ENCODE data around the gene CALML5. TPM values are rescaled to one million over a fixed set of nuclear protein-coding genes. Genes with fewer than 3 reads are reported as not detected.

Gene CALML5
- total RNA-seq, 1 experiment from 2014 or later = not detected

- Histone ChIP-seq H3K4me1 (ENCODE audit: insufficient read depth, low read length) (no peaks in the 10 kb centered on the region), H4K20me1 (ENCODE audit: low read length) (peaks cover 9% of the 10 kb centered on the region; the same call in 1 of the 2 replicates), H3K4me2 (ENCODE audit: low read length) (no peak overlapping the region), H3K27ac (ENCODE audit: low read length) (no peak overlapping the region), H3K27me3 (ENCODE audit: low read length) (no peaks in the 10 kb centered on the region), H3K9me3 (ENCODE audit: low read length) (no peaks in the 10 kb centered on the region), H2AFZ (ENCODE audit: low read length) (no peak overlapping the region), H3K9me2 (replicated peaks; ENCODE audit: low read length) (no peaks in the 10 kb centered on the region), H3K4me3 (ENCODE audit: low read length) (no peak overlapping the region), H3K9ac (ENCODE audit: low read length) (no peak overlapping the region), H3F3A (ENCODE audit: low read length, unreplicated experiment) (peaks cover 5% of the 10 kb centered on the region), H3K79me2 (ENCODE audit: low read length) (peaks cover 37% of the 10 kb centered on the region), H3K36me3 (ENCODE audit: low read depth, low read length) (peaks cover 73% of the 10 kb centered on the region)
- DNase-seq (no peak), ATAC-seq (no peak)
- no TSS peak for BruUV-seq (replicated peaks)
- intact Hi-C loops (cut with micrococcal nuclease) = no loop called here
- TF ChIP-seq EZH2 (IDR thresholded peaks at IDR 0.05; ENCODE audit: low read length, unreplicated experiment) (no peak), CTCF (conservative IDR thresholded peaks at IDR 0.05; ENCODE audit: low read depth, low read length) (no peak), EZH2phosphoT487 (IDR thresholded peaks at IDR 0.05; ENCODE audit: borderline replicate concordance, low read length) (no peak)
- ChIA-PET CTCF (interaction anchor here (0.6 kb wide), 1 partner anchor 129 kb away, joined by 3 read pairs; no protein-coding TSS in a partner anchor), POLR2A (ENCODE audit: unreplicated experiment) (interaction anchor here (0.8 kb wide), 1 partner anchor 10 kb away, joined by 3 read pairs; no protein-coding TSS in a partner anchor)
These were observed 42.8 kb downstream of the CALML5 start for GRCh38 chr10:5456563-5456962.

- TF ChIP-seq EZH2phosphoT487 (IDR thresholded peaks at IDR 0.05; ENCODE audit: borderline replicate concordance, low read length) = no peak
- TF ChIP-seq EZH2 (IDR thresholded peaks at IDR 0.05; ENCODE audit: low read length, unreplicated experiment) = no peak
- TF ChIP-seq CTCF (conservative IDR thresholded peaks at IDR 0.05; ENCODE audit: low read depth, low read length) = no peak
- ATAC-seq (no peak), DNase-seq (no peak)
- H4K20me1 ChIP-seq (ENCODE audit: low read length) = peaks cover 26% of the 10 kb centered on the region
- no peaks in the 10 kb centered on the region for H3F3A ChIP-seq (ENCODE audit: low read length, unreplicated experiment)
- no peak overlapping the region for H3K27ac ChIP-seq (ENCODE audit: low read length)
- H3K9me2 ChIP-seq (replicated peaks; ENCODE audit: low read length) = no peaks in the 10 kb centered on the region
- H2AFZ ChIP-seq (ENCODE audit: low read length) = no peak overlapping the region
- H3K27me3 ChIP-seq (ENCODE audit: low read length) = no peaks in the 10 kb centered on the region
- H3K4me1 ChIP-seq (ENCODE audit: insufficient read depth, low read length) = no peaks in the 10 kb centered on the region
- peaks cover 75% of the 10 kb centered on the region for H3K36me3 ChIP-seq (ENCODE audit: low read depth, low read length)
- peaks cover 64% of the 10 kb centered on the region for H3K79me2 ChIP-seq (ENCODE audit: low read length)
- H3K9me3 ChIP-seq (ENCODE audit: low read length) = no peaks in the 10 kb centered on the region
- H3K9ac ChIP-seq (ENCODE audit: low read length) = no peak overlapping the region
- H3K4me3 ChIP-seq (ENCODE audit: low read length) = no peak overlapping the region
- CTCF ChIA-PET = no interaction called here
- POLR2A ChIA-PET (ENCODE audit: unreplicated experiment) = no interaction called here
- intact Hi-C loops (cut with micrococcal nuclease) = no loop called here
- BruUV-seq (replicated peaks) = no TSS peak
- H3K4me2 ChIP-seq (ENCODE audit: low read length) = no peak overlapping the region
These were observed 45.5 kb downstream of the CALML5 start for GRCh38 chr10:5453749-5454489.
